KOPT-K1 (cell line): ENCODE data around the gene NINL.

Experiments used
- H3K27ac ChIP-seq: fragments of 200-600 bp; sonication (generic); 2 replicates; pipeline ENCODE4 v1.5.1; 2016; ENCODE audit warnings: antibody characterized with exemption, mild to moderate bottlenecking, low read depth, low read length; ENCODE audit not compliant: poor library complexity, severe bottlenecking
- H3K36me3 ChIP-seq: fragments of 200-600 bp; sonication (generic); 2 replicates; pipeline ENCODE4 v1.5.1; 2017; ENCODE audit warnings: antibody characterized with exemption, mild to moderate bottlenecking, low read length, moderate library complexity; ENCODE audit not compliant: insufficient read depth
- H3K9me3 ChIP-seq: fragments of 200-600 bp; sonication (generic); 2 replicates; pipeline ENCODE4 v1.5.1; 2017; ENCODE audit warnings: antibody characterized with exemption, low read length, mild to moderate bottlenecking; ENCODE audit not compliant: insufficient read depth, poor library complexity, severe bottlenecking

NINL gene

DNA sequence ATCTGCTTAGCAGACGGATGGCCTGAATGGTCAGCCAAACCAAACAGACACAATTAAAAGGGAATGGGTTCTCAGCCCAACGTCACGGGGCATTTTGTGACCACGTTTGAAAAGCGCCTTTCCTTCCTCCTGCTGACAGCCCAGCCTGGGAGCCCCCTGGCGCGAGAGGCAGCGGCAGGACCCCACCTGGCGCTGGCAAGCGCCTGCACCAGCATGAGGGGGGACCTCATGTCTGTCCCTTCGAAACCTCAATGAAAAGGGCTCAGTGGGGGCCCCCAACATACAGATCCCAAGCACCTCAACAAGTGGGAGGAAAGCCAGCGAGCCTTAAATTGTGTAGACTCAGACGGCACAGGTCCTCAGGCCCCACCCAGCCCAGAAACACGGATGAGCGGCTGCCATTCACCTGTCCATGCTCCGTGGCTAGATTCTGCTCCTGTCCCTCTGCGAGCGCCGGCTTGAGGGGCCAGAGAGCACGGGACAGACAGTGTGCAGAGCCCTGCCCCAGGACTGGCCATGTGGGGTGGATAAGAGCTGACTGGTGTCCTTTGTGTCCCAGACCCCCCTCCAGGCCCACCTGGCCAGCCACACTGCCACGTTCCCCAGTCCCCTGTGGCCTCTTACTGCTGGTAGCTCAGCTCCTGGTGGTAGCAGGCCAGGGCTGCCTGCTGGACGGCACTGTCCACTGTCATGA is 87.6 kb downstream of the NINL start:
- no peaks in the 10 kb centered on the region for H3K9me3 ChIP-seq
- no peak overlapping the region for H3K27ac ChIP-seq
- peaks cover 96% of the 10 kb centered on the region for H3K36me3 ChIP-seq

DNA sequence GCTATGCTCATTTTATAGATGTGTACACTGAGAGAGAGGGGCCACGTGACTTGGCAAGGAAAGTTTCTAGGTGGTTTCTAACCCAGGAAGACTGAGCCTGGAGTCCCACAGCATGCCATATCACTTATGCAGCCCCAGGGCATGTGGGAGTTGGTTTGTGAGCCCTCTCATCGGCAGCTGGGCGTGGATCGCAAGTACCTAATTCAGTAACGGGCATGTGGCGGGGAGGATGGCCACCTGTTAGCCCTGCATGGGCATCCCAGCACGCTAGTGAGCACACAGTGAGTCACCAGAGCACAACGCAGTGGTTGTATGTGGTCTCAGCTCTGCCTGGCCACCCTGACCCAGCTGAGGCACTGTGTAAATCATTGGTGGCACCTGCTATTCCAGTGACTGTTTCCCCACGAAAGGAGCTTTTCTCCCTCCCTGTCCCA is 88.3 kb downstream of the NINL start:
- Histone ChIP-seq H3K27ac (no peak overlapping the region), H3K36me3 (peaks cover 91% of the 10 kb centered on the region), H3K9me3 (no peaks in the 10 kb centered on the region)

DNA sequence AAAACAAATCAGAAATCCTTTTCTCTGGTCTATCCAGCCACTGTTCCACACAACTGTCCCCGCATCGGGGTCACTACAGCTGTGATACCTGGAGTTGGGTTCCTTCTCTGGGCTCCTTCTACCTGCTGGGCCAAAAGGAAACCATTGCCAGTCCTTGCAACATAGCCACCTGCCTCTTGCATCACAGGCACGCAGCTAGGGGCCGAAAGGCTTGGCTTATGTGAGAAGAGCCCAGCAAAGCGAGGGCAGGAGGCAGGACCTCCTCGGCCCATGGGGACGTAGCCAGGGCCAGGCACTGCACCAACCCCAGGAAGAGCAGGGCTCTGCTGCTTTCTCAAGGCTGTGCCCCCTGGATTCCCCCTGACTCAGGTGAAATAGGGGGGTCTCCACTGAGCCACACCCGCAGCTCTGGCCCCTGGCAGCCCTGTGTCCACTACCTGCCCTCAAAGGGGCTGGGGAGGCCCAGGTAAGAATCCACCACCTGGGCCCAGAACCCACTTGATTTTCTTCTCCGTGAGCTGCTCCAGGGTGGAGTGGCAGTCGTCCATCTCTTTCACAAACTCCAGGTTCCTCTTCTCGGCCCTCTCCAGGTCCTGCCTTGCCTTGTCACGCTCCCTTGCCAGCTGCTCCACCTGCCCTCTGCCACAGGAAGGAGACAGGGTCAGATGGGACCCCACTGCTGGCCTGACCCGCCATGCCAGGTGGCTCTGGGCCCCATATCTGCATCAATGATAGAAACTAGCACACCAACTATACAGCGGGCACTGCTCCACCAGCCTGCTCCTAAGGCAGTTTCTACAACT is 89.0 kb downstream of the NINL start:
- H3K9me3 ChIP-seq = no peaks in the 10 kb centered on the region
- H3K36me3 ChIP-seq = peaks cover 86% of the 10 kb centered on the region
- H3K27ac ChIP-seq = no peak overlapping the region

DNA sequence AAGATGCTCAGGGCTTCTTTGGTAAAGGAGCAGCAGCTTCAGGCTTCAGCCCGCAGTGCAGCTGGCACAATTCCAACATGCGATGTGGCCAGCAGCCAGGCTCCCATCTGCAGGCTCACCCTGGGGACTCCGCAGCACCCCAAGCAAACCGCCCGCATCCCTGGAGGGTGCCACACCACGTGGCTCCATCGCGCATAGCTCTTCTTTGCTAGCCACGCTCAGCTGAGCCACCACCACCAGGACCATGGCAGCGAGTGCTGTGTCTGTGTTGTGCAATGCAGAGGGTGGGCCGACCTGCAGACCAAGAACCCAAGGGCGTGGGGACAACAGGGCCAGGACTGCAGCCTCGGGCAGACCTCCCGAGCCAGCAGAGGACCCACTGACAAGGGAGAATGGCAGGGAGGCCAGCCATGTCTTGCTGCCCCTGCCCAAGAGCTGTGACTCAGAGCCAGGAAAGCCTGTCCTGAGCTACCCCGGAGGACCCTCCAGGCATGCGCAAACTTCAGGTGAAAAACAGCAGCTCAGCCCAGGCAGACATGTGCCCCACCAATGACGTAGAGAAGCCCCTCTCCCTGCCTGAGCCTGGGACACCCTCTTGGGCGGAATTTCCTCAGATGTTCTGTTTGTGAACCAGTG is 90.0 kb downstream of the NINL start:
- no peaks in the 10 kb centered on the region for H3K9me3 ChIP-seq
- H3K36me3 ChIP-seq = peaks cover 84% of the 10 kb centered on the region
- H3K27ac ChIP-seq = no peak overlapping the region

DNA sequence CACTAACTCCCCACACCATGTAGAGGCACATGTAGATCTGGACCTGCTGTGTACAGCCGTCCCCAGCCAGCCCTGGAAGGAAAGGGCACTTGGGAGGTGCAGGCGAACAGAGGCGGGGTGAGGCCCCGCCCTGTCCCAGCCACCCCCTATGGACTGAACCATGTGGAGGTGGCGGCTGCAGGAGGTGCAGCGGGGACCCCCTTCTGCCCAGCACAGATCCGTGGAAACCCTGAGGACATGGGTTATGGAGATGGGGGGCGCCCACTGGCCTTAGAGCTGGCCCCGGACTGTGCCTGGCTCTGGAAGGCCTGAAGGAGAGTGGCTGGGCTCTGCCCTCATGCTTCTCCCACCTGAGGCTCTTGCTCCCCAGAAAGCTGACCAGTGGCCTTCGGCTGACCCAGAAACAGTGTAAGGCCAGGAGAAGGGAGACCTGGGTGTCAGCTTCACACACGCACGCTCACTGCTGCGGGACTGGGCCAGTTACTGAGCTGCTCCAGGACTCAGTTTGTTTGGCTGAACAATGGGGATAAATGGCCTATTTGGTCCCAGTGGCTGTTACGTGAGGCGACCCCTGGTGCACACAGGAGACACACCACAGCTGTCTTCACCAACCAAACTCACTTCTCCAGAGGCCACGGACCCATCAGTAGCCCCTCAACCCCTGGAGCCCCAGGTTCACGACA is 90.7 kb downstream of the NINL start:
- H3K27ac ChIP-seq = no peak overlapping the region
- H3K9me3 ChIP-seq = no peaks in the 10 kb centered on the region
- H3K36me3 ChIP-seq = peaks cover 82% of the 10 kb centered on the region

DNA sequence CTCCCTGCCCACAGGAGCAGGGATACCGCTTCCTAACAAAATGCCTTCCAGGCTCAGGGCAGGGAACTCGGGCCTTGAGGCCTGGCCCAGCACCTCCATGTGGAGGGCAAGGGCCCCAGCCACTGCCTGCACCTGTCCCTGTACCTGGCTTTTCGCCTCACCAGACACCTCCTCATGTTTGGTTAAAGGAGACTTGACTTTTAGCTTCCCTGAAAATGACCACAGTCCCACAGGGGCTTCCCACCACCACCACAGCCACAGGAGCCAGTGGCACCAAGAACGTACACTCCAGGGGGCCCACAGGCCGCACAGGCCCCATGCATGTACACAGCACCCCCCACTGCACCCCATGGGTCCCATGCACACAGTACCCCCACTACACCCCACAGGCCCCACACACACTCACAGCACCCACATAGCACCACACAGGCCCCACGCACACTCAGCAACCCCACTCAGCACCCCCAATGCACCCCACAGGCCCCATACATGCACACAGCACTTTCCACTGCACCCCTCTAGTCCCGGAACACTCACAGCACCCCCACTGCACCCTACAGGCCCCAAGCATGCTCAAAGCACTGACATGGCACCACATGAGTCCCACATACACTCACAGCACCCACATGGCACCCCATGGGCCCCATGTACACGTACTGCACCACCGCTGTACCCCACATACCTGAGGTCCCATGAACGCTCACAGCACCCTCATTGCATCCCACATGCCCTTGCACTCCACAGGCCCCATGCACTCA is 91.4 kb downstream of the NINL start:
- no peak overlapping the region for H3K27ac ChIP-seq
- H3K9me3 ChIP-seq = no peaks in the 10 kb centered on the region
- peaks cover 82% of the 10 kb centered on the region for H3K36me3 ChIP-seq

DNA sequence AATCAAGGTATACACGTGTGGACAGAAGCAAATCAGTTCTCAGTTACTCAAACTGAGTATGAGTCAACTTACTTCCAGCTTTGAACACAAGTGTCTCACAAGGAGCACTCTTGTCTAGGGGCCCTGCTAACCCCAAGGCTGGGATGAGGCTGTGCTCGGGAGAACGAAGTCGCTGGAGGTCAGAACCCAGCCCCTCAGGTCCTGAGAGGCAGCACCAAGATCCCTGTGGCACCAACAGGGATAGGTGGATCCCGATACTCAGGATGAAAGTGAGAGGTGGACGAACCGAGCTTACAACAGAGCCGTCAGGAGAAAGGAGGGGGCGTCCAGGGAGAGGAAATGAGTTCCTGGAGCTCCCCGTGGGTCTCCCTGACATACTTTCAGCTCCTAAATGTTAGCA is 92.2 kb downstream of the NINL start:
- H3K27ac ChIP-seq = no peak overlapping the region
- peaks cover 81% of the 10 kb centered on the region for H3K36me3 ChIP-seq
- H3K9me3 ChIP-seq = no peaks in the 10 kb centered on the region

DNA sequence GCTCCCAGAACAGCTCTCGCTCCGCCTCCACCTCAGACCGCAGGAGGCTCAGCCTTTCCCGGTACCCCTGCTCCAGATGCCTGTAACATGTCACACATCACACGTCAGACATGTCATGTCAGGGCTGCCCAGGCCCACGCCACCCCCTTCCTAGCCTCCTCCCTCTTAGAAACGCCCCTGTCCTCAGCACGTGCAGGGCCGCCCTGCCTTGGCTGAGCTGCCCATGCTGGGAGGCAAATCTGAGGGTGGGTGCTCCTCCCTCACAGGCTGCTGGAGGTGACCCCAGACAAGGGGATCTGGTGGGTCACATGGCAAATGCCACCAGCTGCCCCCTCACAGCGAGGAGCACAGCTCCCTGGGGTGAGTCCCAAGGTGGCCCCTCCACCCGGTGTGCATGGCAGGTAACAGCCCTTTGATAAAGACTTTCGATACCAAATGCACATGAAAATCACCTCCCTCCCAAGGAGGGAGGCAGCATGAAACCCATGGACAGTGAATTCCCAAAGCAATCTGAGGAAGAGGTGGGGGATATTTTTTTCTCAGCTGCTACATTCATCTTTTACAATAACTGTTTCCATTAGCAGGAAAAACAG is 93.8 kb downstream of the NINL start:
- Histone ChIP-seq H3K27ac (no peak overlapping the region), H3K36me3 (peaks cover 75% of the 10 kb centered on the region), H3K9me3 (no peaks in the 10 kb centered on the region)

DNA sequence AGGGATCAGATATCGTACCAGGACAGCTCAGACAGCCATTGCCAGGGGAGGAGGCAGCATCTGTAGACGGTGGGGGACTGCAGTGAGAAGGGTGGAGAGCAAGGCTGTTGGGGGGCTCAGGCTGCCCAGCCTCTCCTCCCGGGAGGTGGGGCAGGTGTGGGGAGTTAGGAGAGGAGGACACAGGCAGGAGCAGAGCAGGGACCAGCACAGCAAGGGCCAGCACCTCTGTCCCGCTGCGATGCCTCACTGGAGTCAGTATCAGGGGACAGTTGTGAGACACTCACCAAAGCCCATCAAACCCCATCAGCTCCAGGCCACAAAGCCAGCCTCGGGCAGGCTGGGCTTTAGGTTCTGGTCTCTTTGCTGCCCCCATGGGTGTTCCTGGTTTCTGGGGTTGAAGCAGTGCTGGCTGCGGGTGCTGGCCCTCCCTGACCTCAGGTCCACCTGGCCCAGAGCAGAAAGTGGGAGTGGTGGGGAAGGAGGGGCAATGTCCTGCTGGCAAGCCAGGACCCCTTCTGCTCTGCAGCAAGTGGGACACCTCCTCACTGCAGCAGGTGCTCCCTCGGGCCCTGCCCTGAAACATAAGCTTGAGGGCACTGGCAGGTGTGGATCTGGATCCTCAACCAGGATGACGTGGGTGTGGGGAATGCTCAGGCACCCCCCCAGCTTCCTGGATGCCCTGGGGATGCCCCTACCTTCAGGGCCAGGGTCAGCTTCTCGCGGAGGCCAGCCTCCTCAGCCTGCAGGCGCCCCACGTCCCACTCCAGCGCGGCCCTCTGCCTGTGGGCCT is 94.5 kb downstream of the NINL start:
- peaks cover 68% of the 10 kb centered on the region for H3K36me3 ChIP-seq
- H3K27ac ChIP-seq = no peak overlapping the region
- H3K9me3 ChIP-seq = no peaks in the 10 kb centered on the region

DNA sequence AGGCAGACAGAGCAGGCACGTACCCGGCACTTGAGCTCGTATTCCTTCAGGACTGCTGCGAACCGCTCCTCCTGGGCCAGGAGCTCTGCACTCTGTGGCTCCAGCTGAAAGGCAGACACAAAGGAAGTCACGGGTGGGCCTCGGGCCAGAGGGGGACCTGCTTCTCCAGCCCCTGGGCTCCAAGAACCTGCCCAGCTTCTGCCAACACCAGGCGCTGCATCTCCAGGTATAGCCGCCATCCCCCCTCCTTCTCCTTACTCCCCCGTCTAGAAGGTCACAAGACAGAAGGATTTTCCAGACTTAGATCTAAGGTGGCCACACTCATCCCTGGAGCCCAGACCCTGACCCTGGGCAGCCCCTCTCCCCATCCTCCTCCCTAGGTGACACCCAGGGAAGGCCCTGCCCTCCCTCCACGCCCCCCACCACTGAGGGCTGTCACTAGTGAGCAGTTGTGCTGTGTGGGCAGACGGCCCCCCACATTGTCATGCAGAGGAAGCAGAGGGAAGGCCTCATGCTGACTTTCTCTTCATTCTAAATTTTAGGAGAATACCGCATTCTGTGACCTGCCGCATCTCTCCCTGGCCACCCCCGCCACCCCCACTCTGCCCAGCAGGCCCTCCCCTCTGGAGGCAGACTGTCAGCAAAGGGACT is 96.0 kb downstream of the NINL start:
- Histone ChIP-seq H3K9me3 (no peaks in the 10 kb centered on the region), H3K27ac (no peak overlapping the region), H3K36me3 (peaks cover 53% of the 10 kb centered on the region)

DNA sequence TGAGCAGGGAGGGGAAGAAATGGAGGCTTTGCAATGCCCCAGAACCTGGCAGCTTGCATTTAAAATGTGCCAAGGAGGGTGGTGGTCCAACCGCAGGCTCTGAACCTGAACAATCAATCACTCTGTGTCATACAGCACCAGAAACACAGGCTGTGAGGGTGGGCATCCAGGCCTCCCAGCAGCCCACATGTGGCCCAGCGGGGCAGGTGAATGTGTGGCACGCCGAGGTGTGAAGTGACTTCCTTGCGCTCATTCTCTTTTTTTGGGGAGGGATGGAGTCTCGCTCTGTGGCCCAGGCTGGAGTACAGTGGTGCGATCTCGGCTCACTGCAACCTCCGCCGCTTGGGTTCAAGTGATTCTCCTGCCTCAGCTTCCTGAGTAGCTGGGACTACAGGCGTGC is 97.4 kb downstream of the NINL start:
- H3K9me3 ChIP-seq = no peaks in the 10 kb centered on the region
- no peak overlapping the region for H3K27ac ChIP-seq
- H3K36me3 ChIP-seq = peaks cover 42% of the 10 kb centered on the region

DNA sequence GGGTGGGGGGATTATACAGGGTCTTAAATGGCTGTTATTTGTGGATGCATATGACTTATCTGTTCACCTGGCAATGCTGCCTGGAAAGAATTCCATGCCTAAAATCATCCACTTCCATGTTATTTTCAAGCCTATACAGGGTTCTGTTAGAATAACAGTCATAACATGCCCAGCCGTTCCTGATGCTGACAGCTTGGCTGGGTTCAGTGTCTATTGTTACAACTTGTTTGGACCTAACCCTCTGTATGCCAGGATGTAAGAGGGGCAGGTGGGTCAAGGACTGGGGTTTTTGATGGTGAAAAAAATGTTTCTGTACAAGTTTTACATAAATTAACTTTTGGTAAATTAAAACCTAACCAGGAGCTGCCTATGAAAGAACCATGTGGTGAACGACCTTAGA is 98.0 kb downstream of the NINL start:
- peaks cover 37% of the 10 kb centered on the region for H3K36me3 ChIP-seq
- no peak overlapping the region for H3K27ac ChIP-seq

DNA sequence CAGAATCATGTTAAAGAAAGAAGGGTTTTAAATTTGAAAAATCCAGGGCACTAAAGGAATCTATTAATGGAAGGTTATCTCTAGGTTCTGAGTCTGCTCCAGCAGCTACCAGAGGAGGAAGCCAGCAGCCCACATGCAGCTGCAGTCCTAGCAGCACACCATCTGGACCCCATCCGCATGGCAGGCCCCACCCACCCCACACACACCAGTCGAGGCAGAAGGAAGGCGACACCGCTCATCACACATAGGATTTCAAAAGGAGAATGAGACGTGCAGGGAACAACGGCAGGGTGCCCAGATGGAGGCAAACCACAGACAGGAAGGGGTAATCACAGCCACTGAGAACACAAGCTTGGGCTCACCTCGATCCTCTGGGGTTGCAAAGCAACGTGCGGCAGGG is 99.0 kb downstream of the NINL start:
- H3K36me3 ChIP-seq = peaks cover 44% of the 10 kb centered on the region
- H3K9me3 ChIP-seq = no peaks in the 10 kb centered on the region
- peak overlapping the region; percentile 67 for H3K27ac ChIP-seq

More for the DNA sequence above, 98.0 kb downstream of the NINL start:
- no peaks in the 10 kb centered on the region for H3K9me3 ChIP-seq
